Endothelial cell of umbilical vein (primary cell): ENCODE results near the gene VTI1A. TPM values are rescaled to one million over a fixed set of nuclear protein-coding genes. Genes with fewer than 3 reads are reported as not detected.

Source experiments
- BruUV-seq: library from RNA; stranded (reverse); fragments of 400-500 nt; replicated peaks from 2 replicates; lab custom pipeline; 2021; lab: Mats Ljungman, UMichigan
- CTCF ChIA-PET: fragments of 300-600, 350-600 bp; sonication (Branson Sonifier 250); formaldehyde crosslinking; loops from one replicate; lab custom pipeline; 2021; ENCODE audit warnings: antibody characterized with exemption, inconsistent platforms; lab: Charles Lee
- POLR2A ChIA-PET: fragments of 300-600, 350-600 bp; sonication (Branson Sonifier 250); formaldehyde crosslinking; loops from one replicate; lab custom pipeline; 2021; ENCODE audit warnings: antibody characterized with exemption, inconsistent platforms; lab: Charles Lee
- DNase-seq: peaks from one replicate; pipeline ENCODE4 v3.0.0-alpha.2; 2011; ENCODE audit warnings: low read depth, low spot score
- FAIRE-seq: peaks from 2 replicates; lab custom pipeline; 2011; peaks lifted over from hg19 to GRCh38; lab: Jason Lieb, UNC
- H2AFZ ChIP-seq: 2 replicates; pipeline ENCODE4 v1.6.0; 2012; ENCODE audit warnings: low read depth, low read length, control low read depth, inconsistent platforms
- H3K27ac ChIP-seq: 2 replicates; pipeline ENCODE4 v1.5.1; 2011; ENCODE audit warnings: low read depth, mild to moderate bottlenecking, control low read depth, low read length, moderate library complexity; ENCODE audit not compliant: insufficient read depth
- H3K27me3 ChIP-seq, 2 experiments: 2 replicates each; pipeline versions ENCODE4 v1.6.0 to v1.6.1; 2011; ENCODE audit warnings: low read length in 2 of 2, mixed read lengths in 1 of 2; ENCODE audit not compliant: control insufficient read depth in 2 of 2, insufficient read depth in 2 of 2
- H3K36me3 ChIP-seq, 2 experiments: 2 replicates in 1 of 2; 3 replicates in 1 of 2; pipeline ENCODE4 v1.5.1; 2011; ENCODE audit warnings: low read length in 2 of 2, mild to moderate bottlenecking in 1 of 2, moderate library complexity in 1 of 2; ENCODE audit not compliant: control insufficient read depth in 2 of 2, insufficient read depth in 2 of 2; ENCODE audit errors: extremely low read depth in 1 of 2
- H3K4me1 ChIP-seq: 3 replicates; pipeline ENCODE4 v1.5.1; 2011; ENCODE audit warnings: mild to moderate bottlenecking, low read length; ENCODE audit not compliant: control insufficient read depth, insufficient read depth; ENCODE audit errors: extremely low read depth
- H3K4me2 ChIP-seq: 2 replicates; pipeline ENCODE4 v1.6.1; 2011; ENCODE audit warnings: low read length, control low read depth, mixed read lengths; ENCODE audit not compliant: insufficient read depth
- H3K4me3 ChIP-seq, 3 experiments: fragments of 200-600 bp in 1 of 3; sonication (generic), shearing (Covaris generic) in 1 of 3; replicated peaks in 1 of 3; 2 replicates each; pipeline ENCODE4 v1.5.1; 2011 to 2016; ENCODE audit warnings: control low read depth in 3 of 3, low read length in 3 of 3, mild to moderate bottlenecking in 2 of 3, inconsistent platforms in 1 of 3, low read depth in 1 of 3, moderate library complexity in 1 of 3; ENCODE audit not compliant: insufficient read depth in 1 of 3
- H3K79me2 ChIP-seq: 2 replicates; pipeline ENCODE4 v1.6.0; 2012; ENCODE audit warnings: low read length, inconsistent platforms; ENCODE audit not compliant: control insufficient read depth, insufficient read depth
- H3K9ac ChIP-seq: replicated peaks from 2 replicates; pipeline ENCODE3; 2011; ENCODE audit warnings: low read length, control low read depth; ENCODE audit not compliant: insufficient read depth; ENCODE audit errors: extremely low read depth
- H3K9me1 ChIP-seq: replicated peaks from 3 replicates; pipeline ENCODE4 v1.6.0; 2011; ENCODE audit warnings: mild to moderate bottlenecking, low read length; ENCODE audit not compliant: control insufficient read depth, insufficient read depth; ENCODE audit errors: extremely low read depth
- H3K9me3 ChIP-seq: replicated peaks from 2 replicates; pipeline ENCODE4 v1.5.1; 2012; ENCODE audit warnings: low read length, inconsistent platforms; ENCODE audit not compliant: control insufficient read depth, insufficient read depth
- H4K20me1 ChIP-seq: replicated peaks from 2 replicates; pipeline ENCODE3; 2011; ENCODE audit warnings: mild to moderate bottlenecking, low read length; ENCODE audit not compliant: control insufficient read depth, insufficient read depth; ENCODE audit errors: extremely low read depth
- CTCF ChIP-seq, 2 donors: IDR thresholded peaks; 1 replicate in 1 of 2; 2 replicates in 1 of 2; pipeline ENCODE4 v1.5.1; 2011; ENCODE audit warnings: low read length in 2 of 2, mild to moderate bottlenecking in 2 of 2, moderate library complexity in 2 of 2, control low read depth in 1 of 2, inconsistent platforms in 1 of 2, low read depth in 1 of 2; ENCODE audit not compliant: insufficient read depth in 1 of 2; ENCODE audit errors: extremely low read depth in 1 of 2
- EZH2 ChIP-seq: IDR thresholded peaks from 2 replicates; pipeline ENCODE4 v1.6.1; 2012; ENCODE audit warnings: borderline replicate concordance, low read depth, mild to moderate bottlenecking, moderate library complexity, low read length, inconsistent platforms; ENCODE audit not compliant: severe bottlenecking
- FOS ChIP-seq: IDR thresholded peaks from 2 replicates; pipeline ENCODE4 v1.6.1; 2011; ENCODE audit warnings: mild to moderate bottlenecking, low read length, moderate library complexity, borderline replicate concordance; ENCODE audit not compliant: insufficient read depth
- GATA2 ChIP-seq: IDR thresholded peaks from 2 replicates; pipeline ENCODE4 v1.7.0; 2011; ENCODE audit warnings: low read depth, mild to moderate bottlenecking, moderate library complexity, mixed read lengths, low read length; ENCODE audit not compliant: insufficient read length, insufficient read depth
- JUN ChIP-seq: IDR thresholded peaks from 2 replicates; pipeline ENCODE4 v1.6.1; 2011; ENCODE audit warnings: borderline replicate concordance, low read depth; ENCODE audit not compliant: insufficient read length, insufficient read depth
- MYC ChIP-seq: IDR thresholded peaks from one replicate; pipeline ENCODE4 v1.6.1; 2011; ENCODE audit warnings: mild to moderate bottlenecking, low read depth, low read length
- POLR2A ChIP-seq: IDR thresholded peaks from 2 replicates; pipeline ENCODE4 v1.6.1; 2012; ENCODE audit warnings: low read depth, mild to moderate bottlenecking, control low read depth, low read length
- POLR2AphosphoS5 ChIP-seq: IDR thresholded peaks from 2 replicates; pipeline ENCODE4 v1.6.1; 2012; ENCODE audit warnings: low read depth, mild to moderate bottlenecking, control low read depth, low read length, moderate library complexity; ENCODE audit not compliant: insufficient read depth
- dilution Hi-C: fragments of 300-500 bp; cut with MboI; formaldehyde crosslinking; loops from one replicate; pipeline ENCODE4 v1.15.0; 2019; ENCODE audit warnings: low sequenced_read_pairs; ENCODE audit not compliant: extremely low pct_ligation_motif_present
- intact Hi-C: fragments of 100-400 bp; cut with micrococcal nuclease; formaldehyde crosslinking; loops from one replicate; pipeline ENCODE4 v1.10.0; 2022
- polyA plus RNA-seq, 4 experiments: library from polyadenylated mRNA; depleted of rRNA in 3 of 4; stranded (reverse) in 3 of 4; unstranded in 1 of 4; fragments of >200 nt; gene quantifications; 2 replicates each; pipeline versions ENCODE4 v1.2.1 to v1.2.3, GENCODE V29; 2011 to 2012; ENCODE audit warnings: missing spikeins in 1 of 4
- total RNA-seq: library from RNA; stranded (reverse); gene quantifications from 2 replicates; pipeline ENCODE4 v1.2.3, GENCODE V29; 2021

VTI1A gene
- total and polyA plus RNA-seq, 2 donors (not counting 3 experiments of a cell fraction or from before 2014, with no cell fraction given): 10.8 to 35.6 TPM

- Histone ChIP-seq H3K36me3 (no peaks in the 10 kb centered on the region), H3K9ac (no peak overlapping the region), H3K4me3 (no peak overlapping the region), H3K9me1 (no peaks in the 10 kb centered on the region), H3K27ac (no peak overlapping the region), H3K27me3 (no peaks in the 10 kb centered on the region), H3K4me2 (no peak overlapping the region), H3K79me2 (no peaks in the 10 kb centered on the region), H3K4me1 (no peaks in the 10 kb centered on the region), H3K9me3 (no peaks in the 10 kb centered on the region), H4K20me1 (no peaks in the 10 kb centered on the region), H2AFZ (no peak overlapping the region)
- dilution Hi-C loops: no loop called here
- no peak for DNase-seq
- no peak for FAIRE-seq
- CTCF ChIA-PET: interaction anchor here (1.1 kb wide), 1 partner anchor 11 kb away, joined by 6 read pairs; no protein-coding TSS in a partner anchor
- intact Hi-C loops: no loop called here
- no peak for TF ChIP-seq POLR2AphosphoS5
- no peak for TF ChIP-seq GATA2
- TF ChIP-seq EZH2: no peak
- TF ChIP-seq JUN: no peak
- TF ChIP-seq FOS: no peak
- TF ChIP-seq MYC: no peak
- POLR2A ChIA-PET: no interaction called here
- BruUV-seq: no TSS peak
Measured at GRCh38 chr10:112755446-112756234, 308.6 kb downstream of the VTI1A start.

GRCh38 chr10:112756235-112756527 is 309.2 kb downstream of the VTI1A start:
- Histone ChIP-seq H3K4me1 (no peaks in the 10 kb centered on the region), H2AFZ (no peak overlapping the region), H3K9me3 (no peaks in the 10 kb centered on the region), H3K4me2 (no peak overlapping the region), H4K20me1 (no peaks in the 10 kb centered on the region), H3K27ac (no peak overlapping the region), H3K79me2 (no peaks in the 10 kb centered on the region), H3K9me1 (no peaks in the 10 kb centered on the region), H3K27me3 (no peaks in the 10 kb centered on the region), H3K9ac (no peak overlapping the region), H3K4me3 (no peak overlapping the region), H3K36me3 (no peaks in the 10 kb centered on the region)
- dilution Hi-C loops: no loop called here
- no peak for TF ChIP-seq MYC
- TF ChIP-seq CTCF (IDR thresholded peaks at IDR 0.05; ENCODE audit: extremely low read depth in 1 of 2, insufficient read depth in 1 of 2, low read depth in 1 of 2, low read length in 2 of 2): no peak
- TF ChIP-seq GATA2: no peak
- TF ChIP-seq EZH2: no peak
- TF ChIP-seq JUN: no peak
- TF ChIP-seq POLR2A: no peak
- BruUV-seq: no TSS peak
- CTCF ChIA-PET: interaction anchor here (1.1 kb wide), 1 partner anchor 11 kb away, joined by 6 read pairs; no protein-coding TSS in a partner anchor
- FAIRE-seq (no peak), DNase-seq (no peak)
- intact Hi-C loops: no loop called here
- POLR2A ChIA-PET: no interaction called here
